Measurements from ENCODE around the gene GSG1.
A peak's percentile ranks its signal among the peaks of the same experiment; 100 is the strongest.

The GSG1 gene

DNA sequence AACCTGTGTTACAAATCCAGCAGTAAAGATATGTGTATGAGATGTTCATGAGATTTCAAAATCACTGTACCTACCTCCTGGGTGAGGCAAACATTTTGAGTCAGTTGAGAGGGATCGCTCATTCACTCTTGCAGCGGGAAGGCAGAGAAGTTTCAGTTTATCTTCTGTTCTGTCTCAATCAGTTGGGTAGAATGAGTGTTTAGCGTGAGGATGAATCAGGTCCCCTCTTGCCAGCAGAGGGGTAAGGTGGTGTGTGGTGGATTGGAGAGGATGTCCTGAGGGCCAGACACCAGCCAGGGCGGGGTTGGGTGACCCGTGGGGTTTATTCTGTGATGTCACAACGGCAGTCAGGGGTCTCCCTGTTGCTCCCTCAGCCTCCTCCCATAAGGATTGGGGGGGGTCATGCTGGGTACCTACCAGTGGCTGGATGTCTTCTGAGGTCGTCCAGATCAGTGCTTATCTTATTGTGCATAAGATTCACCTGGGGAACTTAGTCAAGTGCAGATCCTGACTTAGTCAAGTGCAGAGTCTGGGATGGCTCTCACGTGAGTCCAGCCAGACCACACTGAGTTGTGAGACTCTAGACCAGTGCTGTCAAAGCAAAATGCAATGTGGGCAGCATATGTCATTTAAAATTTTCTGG, at the start of gene GSG1:
TSS of gene GSG1 (minus strand) at position 277 of the 643 bp plus-strand sequence. CDS start at position 122, 155 bp downstream.
- no peak for DNase-seq (ENCODE audit: low read depth)

DNA sequence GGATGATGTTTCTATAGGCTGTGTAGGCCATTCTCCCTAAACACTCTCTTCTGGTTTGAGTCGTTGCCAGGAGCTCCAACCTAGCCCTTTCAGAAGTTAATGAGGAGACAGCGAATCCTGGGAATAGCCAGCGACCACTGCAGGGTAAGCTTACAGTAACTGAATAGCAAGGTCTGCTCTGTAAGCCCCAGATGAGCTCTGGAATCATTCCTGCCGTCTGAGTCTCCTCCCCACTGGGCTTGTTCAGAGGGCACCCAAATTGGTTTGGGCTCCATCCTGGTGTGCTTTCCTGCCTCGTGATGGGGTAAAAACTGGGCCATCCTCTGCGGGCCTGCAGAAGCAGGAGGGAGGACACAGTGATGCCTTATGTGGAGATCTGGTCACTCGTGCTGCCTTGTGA, 49.7 kb upstream of the GSG1 start:
- no peak for DNase-seq (ENCODE audit: low read depth)

DNA sequence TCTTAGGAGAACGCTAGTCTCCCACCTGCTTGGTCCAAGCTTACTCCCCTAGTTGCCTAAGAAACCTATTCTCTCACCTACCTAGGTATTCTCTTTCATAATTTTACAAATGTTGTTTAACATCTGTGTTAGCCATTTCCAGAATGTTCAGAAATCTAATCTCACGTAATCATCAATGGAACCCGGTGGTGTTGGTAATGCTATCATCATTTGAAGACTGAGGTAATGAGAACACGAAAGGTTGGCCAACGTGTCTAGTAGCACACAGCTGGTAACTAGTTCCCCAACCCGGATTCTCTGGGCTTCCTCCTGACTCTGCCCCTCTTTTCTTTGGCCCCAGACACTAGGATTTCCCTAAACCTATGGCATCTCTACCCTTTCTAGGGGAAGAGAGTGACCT, 49.3 kb upstream of the GSG1 start:
- no peak for DNase-seq (ENCODE audit: low read depth)

- DNase-seq (ENCODE audit: low read depth): no peak
Observed at GRCh38 chr12:13152281-13152680, 48.8 kb upstream of the GSG1 start.

- DNase-seq (ENCODE audit: low read depth): no peak
Observed at GRCh38 chr12:13149411-13149810, 45.9 kb upstream of the GSG1 start.

- DNase-seq (ENCODE audit: low read depth): no peak
Observed at GRCh38 chr12:13148485-13148847, 45.0 kb upstream of the GSG1 start.

DNA sequence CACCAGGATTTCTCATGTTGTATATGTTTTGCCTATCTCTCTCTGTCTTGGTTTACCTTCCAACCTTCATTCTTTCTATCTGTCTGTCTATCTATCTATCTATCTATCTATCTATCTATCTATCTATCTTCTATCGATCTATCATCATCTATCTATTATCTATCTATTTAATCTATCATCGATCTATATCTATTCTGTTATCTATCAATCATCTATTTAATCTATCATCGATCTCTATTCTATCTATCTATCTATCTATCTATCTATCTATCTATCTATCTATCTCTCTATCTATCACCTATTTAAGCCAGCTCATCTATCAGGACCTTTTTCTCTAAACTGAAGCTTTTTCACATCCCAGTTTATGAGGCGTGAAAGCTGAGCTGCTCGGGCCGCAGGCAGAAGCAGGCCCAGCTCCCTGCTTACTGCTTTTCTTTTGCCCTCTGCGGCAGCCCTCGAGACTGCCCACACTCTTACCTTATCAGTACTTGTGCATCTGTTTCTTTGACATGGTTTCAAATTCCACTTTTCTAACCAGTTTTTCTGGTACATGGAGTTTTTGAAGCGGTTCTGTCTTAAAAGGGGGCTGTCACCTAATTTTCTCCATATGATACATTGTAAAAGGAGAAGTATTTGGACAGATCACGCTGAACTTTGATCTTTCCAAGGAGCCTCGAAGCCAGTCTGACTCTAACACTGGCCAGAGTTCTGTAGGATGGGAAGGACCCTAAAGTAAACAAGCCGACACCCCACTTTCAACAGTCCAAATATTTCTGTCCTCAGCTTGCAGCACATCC, 44.4 kb upstream of the GSG1 start:
- no peak for DNase-seq (ENCODE audit: low read depth)

- DNase-seq (ENCODE audit: low read depth): no peak
Observed at GRCh38 chr12:13146336-13146938, 43.0 kb upstream of the GSG1 start.

DNA sequence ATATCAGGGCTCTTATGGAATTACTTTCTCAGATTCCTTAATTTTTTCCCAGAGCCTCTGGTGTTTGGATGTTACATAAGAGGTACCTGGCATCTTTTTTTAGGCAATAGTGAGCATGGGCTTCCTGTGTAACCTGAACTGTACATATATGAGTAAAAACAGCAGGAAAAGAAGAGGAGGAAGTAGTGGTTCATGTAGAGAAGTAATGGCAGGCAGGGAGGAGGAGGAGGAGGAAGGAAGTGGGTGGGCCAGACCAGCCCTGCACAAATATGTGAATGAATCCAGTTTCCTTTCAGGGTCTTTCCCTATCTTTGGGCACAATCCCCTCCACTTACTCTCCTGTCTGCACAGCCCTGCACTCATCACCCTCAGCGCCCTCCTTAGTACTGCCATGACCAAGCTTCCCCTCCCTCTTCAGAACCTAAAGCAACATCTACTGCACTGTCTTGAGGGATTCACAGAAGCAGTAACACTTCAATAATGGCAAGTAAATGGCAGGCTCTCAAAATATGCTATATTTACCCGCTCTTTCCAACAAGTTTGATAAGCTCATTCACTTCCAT, 40.9 kb upstream of the GSG1 start:
- no peak for DNase-seq (ENCODE audit: low read depth)

DNA sequence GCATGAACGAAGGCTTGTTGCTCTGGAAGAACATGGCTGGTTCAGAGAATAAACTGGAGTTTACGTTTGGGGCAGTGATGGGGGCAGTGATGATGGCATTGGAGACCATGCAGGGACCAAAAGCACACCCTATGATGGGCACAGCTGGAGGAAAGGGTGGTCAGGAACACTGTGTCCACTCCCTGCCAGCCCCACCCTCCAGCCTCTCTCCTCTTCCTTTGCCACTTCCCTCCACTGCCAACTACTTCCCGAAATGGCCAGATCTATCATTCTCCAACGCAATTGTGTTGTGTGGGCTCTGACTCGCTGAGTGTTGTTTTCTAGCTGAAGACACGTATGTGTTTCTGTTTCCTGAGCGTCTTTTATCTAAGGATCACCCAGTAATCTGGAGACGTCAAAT, 39.3 kb upstream of the GSG1 start:
- DNase-seq (ENCODE audit: low read depth): no peak

DNA sequence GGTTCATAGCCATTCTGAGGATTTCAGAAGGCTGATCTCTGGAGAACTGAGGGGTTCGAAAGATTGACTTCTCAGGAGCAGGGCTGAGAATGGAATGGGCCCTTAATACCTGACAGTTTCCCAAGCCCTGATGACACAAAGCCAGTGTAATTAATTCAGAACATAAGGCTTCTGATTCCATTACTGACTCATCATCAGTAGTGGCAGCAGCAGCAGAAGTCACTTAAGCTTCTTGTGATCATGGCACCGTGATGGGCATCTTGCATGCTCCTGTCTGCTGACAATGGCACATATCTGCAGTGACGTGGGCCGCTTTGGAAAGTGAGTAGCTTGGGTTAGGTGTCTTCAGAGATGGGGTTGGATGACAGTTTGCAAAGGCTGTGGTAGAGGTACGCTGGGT, 38.2 kb upstream of the GSG1 start:
- DNase-seq (ENCODE audit: low read depth): no peak

- DNase-seq (ENCODE audit: low read depth): peak; percentile 94
Observed at GRCh38 chr12:13135371-13136178, 32.1 kb upstream of the GSG1 start.

DNA sequence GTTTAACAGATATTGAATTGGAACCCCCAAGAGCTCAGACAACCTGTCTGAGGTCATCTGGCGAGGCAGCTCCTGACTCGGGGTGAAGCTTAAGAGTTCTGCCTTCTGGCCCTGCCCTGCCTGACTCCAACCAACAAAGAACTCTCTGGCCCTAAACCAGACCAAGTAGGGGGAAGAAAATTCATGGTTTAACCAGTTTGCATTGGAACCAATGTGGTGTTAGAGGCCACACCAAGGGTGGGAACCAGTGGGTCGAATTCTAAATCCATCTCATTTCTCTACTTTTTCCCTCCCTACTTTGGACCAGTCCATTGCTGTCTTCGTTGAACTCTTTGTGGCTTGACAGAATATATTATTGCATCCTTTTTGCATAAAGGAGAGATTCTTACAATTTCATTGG, 30.4 kb upstream of the GSG1 start:
- no peak for DNase-seq (ENCODE audit: low read depth)

DNA sequence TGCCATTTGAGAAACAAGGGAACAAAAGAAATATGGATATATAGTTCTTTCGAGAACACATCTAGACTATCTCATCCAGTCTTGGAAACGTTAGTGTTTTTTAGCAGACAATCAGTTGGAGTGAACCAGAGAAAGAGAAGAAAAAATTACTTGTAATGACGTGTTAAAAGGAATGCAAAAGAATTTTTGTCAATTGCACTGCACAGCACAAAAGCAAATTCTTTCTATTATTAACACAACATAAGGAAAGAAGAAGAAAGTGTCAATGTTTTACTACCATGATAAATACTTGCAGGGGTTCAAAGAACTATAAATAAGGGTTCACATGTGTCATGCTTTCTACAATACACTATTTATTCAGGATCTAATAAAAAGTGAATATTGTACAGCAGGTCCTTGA, 27.5 kb upstream of the GSG1 start:
- peak; percentile 48 for DNase-seq (ENCODE audit: low read depth)

DNA sequence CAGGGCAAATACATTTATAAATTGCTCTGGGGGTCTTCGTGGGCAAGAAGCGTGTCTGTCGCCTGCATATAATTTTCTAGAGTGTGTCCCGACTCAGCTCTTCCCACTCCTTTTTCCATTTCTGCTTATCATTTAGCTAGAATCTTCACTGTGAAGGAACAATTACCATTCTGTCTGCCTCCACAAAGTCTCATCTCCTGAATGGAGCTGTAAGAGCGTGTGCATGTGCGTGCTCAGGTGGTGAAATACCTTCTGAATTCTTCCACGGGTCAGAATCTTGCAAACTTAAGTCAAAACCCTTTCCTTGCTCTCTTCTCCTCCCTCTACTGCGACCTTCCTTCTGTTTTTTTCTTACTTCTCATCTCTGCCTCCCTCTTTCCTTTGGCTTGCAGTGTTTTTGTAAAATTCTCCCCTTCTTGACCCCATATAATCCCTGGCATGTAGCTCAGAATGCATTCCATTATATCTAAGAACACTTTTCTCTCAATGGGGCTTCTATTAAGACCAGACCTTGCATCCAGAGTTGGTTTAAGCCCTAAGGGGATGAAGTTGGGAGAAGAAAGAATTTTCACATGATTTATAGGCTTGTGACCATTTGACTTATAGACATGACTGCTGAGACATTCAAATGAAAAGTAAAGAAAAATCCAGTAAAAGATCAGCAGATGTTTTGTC, 25.0 kb upstream of the GSG1 start:
- peak; percentile 85 for DNase-seq (ENCODE audit: low read depth)

GRCh38 chr12:13127444-13127843, 24.0 kb upstream of the GSG1 start:
- DNase-seq (ENCODE audit: low read depth): no peak

- no peak for DNase-seq (ENCODE audit: low read depth)
Observed at GRCh38 chr12:13126494-13126893, 23.0 kb upstream of the GSG1 start.

GRCh38 chr12:13125996-13126395, 22.5 kb upstream of the GSG1 start:
- no peak for DNase-seq (ENCODE audit: low read depth)

DNA sequence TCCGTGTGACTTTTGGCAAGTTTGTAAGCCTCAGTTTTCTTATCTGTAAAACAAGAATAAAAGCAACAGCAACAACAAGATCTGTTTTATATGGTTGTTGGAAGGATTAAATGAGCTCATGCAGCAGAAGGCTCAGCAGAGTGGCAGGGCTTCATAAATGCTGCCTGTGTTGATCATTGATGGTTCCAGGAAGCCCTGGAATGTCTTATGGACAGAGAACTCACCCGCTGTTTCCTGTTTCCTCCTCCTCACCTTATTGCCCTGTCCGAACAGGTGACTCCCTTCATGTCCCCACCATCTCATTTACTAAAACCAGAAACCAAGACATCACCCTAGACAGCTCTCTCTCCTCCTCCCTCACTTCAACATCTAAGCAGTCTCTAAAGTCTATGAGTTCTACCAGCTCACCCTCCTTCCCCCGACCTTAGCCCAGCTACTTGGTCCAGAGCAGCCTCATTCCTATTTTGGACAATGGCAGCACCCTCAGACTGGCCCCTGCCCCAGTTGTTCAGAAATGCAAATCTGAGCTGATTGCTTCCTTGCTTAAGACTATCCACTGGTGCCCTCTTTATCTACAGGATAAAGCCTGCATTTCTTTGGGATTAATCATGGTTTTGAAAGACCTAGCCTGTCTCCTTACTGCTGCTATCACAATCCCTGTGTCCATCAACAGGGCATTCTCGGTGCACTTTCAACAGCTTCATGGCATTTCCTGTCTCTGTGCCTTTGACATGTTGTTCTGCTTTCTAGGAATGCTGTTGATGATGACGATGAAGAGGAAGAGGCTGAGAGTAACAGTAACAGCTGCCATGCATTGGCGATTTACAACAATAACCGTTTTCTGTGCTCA, 21.4 kb upstream of the GSG1 start:
- peak; percentile 90 for DNase-seq (ENCODE audit: low read depth)

- DNase-seq (ENCODE audit: low read depth): no peak
Observed at GRCh38 chr12:13121568-13121967, 18.1 kb upstream of the GSG1 start.

DNA sequence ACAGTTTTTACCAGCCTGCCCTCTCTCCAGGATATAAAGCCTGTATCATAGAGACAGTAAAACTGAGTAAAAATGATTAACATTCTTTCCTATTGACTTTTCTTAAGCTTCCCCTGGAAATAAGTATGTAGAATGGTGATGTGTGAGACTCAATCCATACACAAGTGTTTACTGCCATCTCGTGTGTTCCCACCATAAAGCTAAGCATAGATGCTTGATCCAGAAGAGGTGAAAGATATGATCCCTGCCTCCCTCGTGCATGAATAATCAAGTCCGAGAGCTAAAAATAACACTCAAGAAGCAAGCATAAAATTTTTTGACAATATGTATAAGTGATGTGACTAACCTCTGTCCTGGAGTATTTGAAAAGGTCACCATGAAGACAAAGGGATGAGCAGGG, 16.9 kb upstream of the GSG1 start:
- no peak for DNase-seq (ENCODE audit: low read depth)

Data from EH (cell line).